Measurements from ENCODE around the gene ANOS1. TPM values are rescaled to one million over a fixed set of nuclear protein-coding genes. Genes with fewer than 3 reads are reported as not detected.

The ANOS1 gene
- polyA plus RNA-seq, 1 of the 3 experiments (the other 2 are of a cell fraction) = under 0.01 TPM

GRCh38 chrX:8635812-8636211, 96.1 kb downstream of the ANOS1 start:
- H3F3A ChIP-seq (replicated peaks; ENCODE audit: insufficient read depth) = no peaks in the 10 kb centered on the region
- no peak overlapping the region for H3K4me3 ChIP-seq (ENCODE audit: low read depth in 2 of 2, low read length in 1 of 2)
- H3K4me2 ChIP-seq = no peak overlapping the region
- no peak overlapping the region for H3K27ac ChIP-seq (ENCODE audit: low read depth in 2 of 2, low read length in 1 of 2)
- TF ChIP-seq CHD2 (IDR thresholded peaks at IDR 0.05; ENCODE audit: low read length, partially characterized antibody) = no peak
- no peak for TF ChIP-seq CTCF (IDR thresholded peaks at IDR 0.05)
- TF ChIP-seq PBX3 (IDR thresholded peaks at IDR 0.05) = no peak
- TF ChIP-seq GATA2 (CRISPR knock-in tag; IDR thresholded peaks at IDR 0.05) = no peak
- no peak for TF ChIP-seq MEF2A (IDR thresholded peaks at IDR 0.05; ENCODE audit: borderline replicate concordance, low read depth)
- no peak for TF ChIP-seq EZH2phosphoT487 (IDR thresholded peaks at IDR 0.05; ENCODE audit: borderline replicate concordance, low read depth)
- no peak for TF ChIP-seq RFX5 (IDR thresholded peaks at IDR 0.05; ENCODE audit: low read length)
- no peak for TF ChIP-seq RXRA (IDR thresholded peaks at IDR 0.05; ENCODE audit: borderline replicate concordance, low read depth)
- no peak for TF ChIP-seq TAF1 (IDR thresholded peaks at IDR 0.05; ENCODE audit: borderline replicate concordance, low read depth, low read length)
- TF ChIP-seq NFIC (IDR thresholded peaks at IDR 0.05; ENCODE audit: borderline replicate concordance) = no peak
- no peak for TF ChIP-seq RAD21 (IDR thresholded peaks at IDR 0.05; ENCODE audit: low read length)
- no peak for TF ChIP-seq SIN3A (IDR thresholded peaks at IDR 0.05; ENCODE audit: borderline replicate concordance, low read depth, low read length)
- no peak for TF ChIP-seq TEAD4 (IDR thresholded peaks at IDR 0.05; ENCODE audit: borderline replicate concordance, insufficient read depth)
- no peak for TF ChIP-seq GABPA (IDR thresholded peaks at IDR 0.05; ENCODE audit: low read depth)
- no peak for TF ChIP-seq ZBTB33 (IDR thresholded peaks at IDR 0.05; ENCODE audit: borderline replicate concordance, low read depth)
- no peak for TF ChIP-seq FOSL2 (IDR thresholded peaks at IDR 0.05; ENCODE audit: borderline replicate concordance, low read depth)
- no peak for TF ChIP-seq IRF3 (IDR thresholded peaks at IDR 0.05; ENCODE audit: low read depth, low read length)
- no peak for TF ChIP-seq JUND (IDR thresholded peaks at IDR 0.05)
- no peak for TF ChIP-seq MAX (IDR thresholded peaks at IDR 0.05; ENCODE audit: low read depth)
- no peak for TF ChIP-seq POLR2AphosphoS5 (IDR thresholded peaks at IDR 0.05; ENCODE audit: low read depth, low read length)
- H3K9me3 ChIP-seq = no peaks in the 10 kb centered on the region
- H3K9me2 ChIP-seq = no peaks in the 10 kb centered on the region
- no peaks in the 10 kb centered on the region for H4K20me1 ChIP-seq (ENCODE audit: insufficient read depth)
- 28% methylated on average over 5 of the region's 5 CpGs for WGBS (ENCODE audit: low lambda C conversion rate)
- no peak overlapping the region for H2AFZ ChIP-seq (ENCODE audit: low read depth)
- ChIA-PET CTCF (no interaction called here), POLR2A (no interaction called here)
- H3K4me1 ChIP-seq (ENCODE audit: control insufficient read depth in 1 of 2, insufficient read depth in 2 of 2, low read depth in 1 of 2, low read length in 1 of 2) = no peaks in the 10 kb centered on the region
- DNase-seq = no peak
- no peaks in the 10 kb centered on the region for H3K27me3 ChIP-seq (ENCODE audit: insufficient read depth)
- no peaks in the 10 kb centered on the region for H3K79me2 ChIP-seq (ENCODE audit: insufficient read depth)
- H3K36me3 ChIP-seq (replicated peaks in 1 of 2; ENCODE audit: control insufficient read depth in 1 of 2, insufficient read depth in 2 of 2, low read length in 1 of 2) = no peaks in the 10 kb centered on the region
- no peak overlapping the region for H3K9ac ChIP-seq
